IMR-90 (cell line): ENCODE measurements around the gene NDUFA3. TPM values are rescaled to one million over a fixed set of nuclear protein-coding genes. Genes with fewer than 3 reads are reported as not detected.

Experiments
- ATAC-seq: fragments of 200-7000 bp; cut with Tn5 transposase; 2 replicates; pipeline ENCODE4 v1.9.1; 2020; ENCODE audit warnings: low read depth, mild to moderate bottlenecking, moderate library complexity
- BruUV-seq: library from RNA; stranded (reverse); fragments of 400-500 nt; replicated peaks from 2 replicates; lab custom pipeline; 2021; lab: Mats Ljungman, UMichigan
- CTCF ChIA-PET: fragments of 300-600 bp; formaldehyde crosslinking; extraction: SDS; loops from one replicate; lab custom pipeline; 2021; ENCODE audit warnings: antibody characterized with exemption; lab: Yijun Ruan, JAX
- POLR2A ChIA-PET: fragments of 300-600 bp; sonication (Branson Sonifier 250); formaldehyde crosslinking; loops from one replicate; lab custom pipeline; 2022; ENCODE audit warnings: antibody characterized with exemption; ENCODE audit not compliant: unreplicated experiment; lab: Charles Lee
- DNase-seq: peaks from one replicate; pipeline ENCODE4 v3.0.0; 2013
- H2AFZ ChIP-seq: replicated peaks from 2 replicates; pipeline ENCODE3; 2013; ENCODE audit warnings: low read length, mild to moderate bottlenecking; ENCODE audit not compliant: poor library complexity
- H2AK5ac ChIP-seq: 2 replicates; pipeline ENCODE4 v1.6.1; 2013; ENCODE audit warnings: low read depth, low read length, inconsistent platforms
- H2AK9ac ChIP-seq: replicated peaks from 2 replicates; pipeline ENCODE3; 2013; ENCODE audit warnings: mild to moderate bottlenecking, low read depth, low read length, moderate library complexity; ENCODE audit not compliant: poor library complexity
- H2BK120ac ChIP-seq: 2 replicates; pipeline ENCODE4 v1.6.1; 2013; ENCODE audit warnings: low read depth, low read length, inconsistent platforms
- H2BK15ac ChIP-seq: 3 replicates; pipeline ENCODE4 v1.6.1; 2013; ENCODE audit warnings: low read depth, low read length, inconsistent platforms
- H2BK20ac ChIP-seq: 2 replicates; pipeline ENCODE4 v1.6.1; 2013; ENCODE audit warnings: low read depth, mild to moderate bottlenecking, inconsistent platforms, low read length, moderate library complexity
- H2BK5ac ChIP-seq: 2 replicates; pipeline ENCODE4 v1.6.1; 2013; ENCODE audit warnings: mild to moderate bottlenecking, low read depth, low read length, inconsistent platforms; ENCODE audit not compliant: poor library complexity, severe bottlenecking
- H3K14ac ChIP-seq: replicated peaks from 2 replicates; pipeline ENCODE4 v1.6.1; 2013; ENCODE audit warnings: low read depth, low read length, inconsistent platforms
- H3K18ac ChIP-seq: 2 replicates; pipeline ENCODE4 v1.6.1; 2013; ENCODE audit warnings: low read depth, low read length, control low read depth
- H3K23ac ChIP-seq: 2 replicates; pipeline ENCODE4 v1.6.1; 2013; ENCODE audit warnings: low read depth, low read length, inconsistent platforms
- H3K27ac ChIP-seq: 2 replicates; pipeline ENCODE4 v1.5.1; 2013; ENCODE audit warnings: mild to moderate bottlenecking, control low read depth, low read length; ENCODE audit not compliant: insufficient read depth
- H3K27me3 ChIP-seq: 2 replicates; pipeline ENCODE4 v1.6.1; 2013; ENCODE audit warnings: low read length; ENCODE audit not compliant: control insufficient read depth, insufficient read depth
- H3K36me3 ChIP-seq: 2 replicates; pipeline ENCODE4 v1.6.1; 2013; ENCODE audit warnings: low read length, mixed read lengths; ENCODE audit not compliant: control insufficient read depth, insufficient read depth
- H3K4ac ChIP-seq: 2 replicates; pipeline ENCODE4 v1.6.1; 2013; ENCODE audit warnings: low read depth, low read length, inconsistent platforms
- H3K4me1 ChIP-seq: 2 replicates; pipeline ENCODE4 v1.6.1; 2013; ENCODE audit warnings: low read length, mixed read lengths; ENCODE audit not compliant: control insufficient read depth, insufficient read depth
- H3K4me2 ChIP-seq: 2 replicates; pipeline ENCODE4 v1.6.1; 2013; ENCODE audit warnings: low read depth, mild to moderate bottlenecking, control low read depth, low read length, moderate library complexity
- H3K4me3 ChIP-seq: 2 replicates; pipeline ENCODE4 v1.5.1; 2013; ENCODE audit warnings: low read depth, mild to moderate bottlenecking, control low read depth, low read length, moderate library complexity; ENCODE audit not compliant: insufficient read depth
- H3K56ac ChIP-seq: 2 replicates; pipeline ENCODE4 v1.6.1; 2013; ENCODE audit warnings: low read length, inconsistent platforms; ENCODE audit not compliant: insufficient read depth; ENCODE audit errors: extremely low read depth
- H3K79me1 ChIP-seq, 2 experiments: 2 replicates each; pipeline ENCODE4 v1.6.1; 2013; ENCODE audit warnings: low read length in 2 of 2, inconsistent platforms in 1 of 2, low read depth in 1 of 2
- H3K9ac ChIP-seq: 2 replicates; pipeline ENCODE4 v1.6.1; 2013; ENCODE audit warnings: low read depth, low read length, control low read depth
- H3K9me1 ChIP-seq: 2 replicates; pipeline ENCODE4 v1.6.1; 2013; ENCODE audit warnings: low read length, inconsistent platforms; ENCODE audit not compliant: insufficient read depth
- H3K9me3 ChIP-seq: 2 replicates; pipeline ENCODE4 v1.6.1; 2013; ENCODE audit warnings: low read length; ENCODE audit not compliant: control insufficient read depth, insufficient read depth
- H4K20me1 ChIP-seq: 2 replicates; pipeline ENCODE4 v1.6.1; 2013; ENCODE audit warnings: low read length, inconsistent platforms; ENCODE audit not compliant: insufficient read depth
- H4K5ac ChIP-seq: 2 replicates; pipeline ENCODE4 v1.6.1; 2013; ENCODE audit warnings: mild to moderate bottlenecking, low read depth, low read length, control low read depth
- H4K8ac ChIP-seq, 2 experiments: 2 replicates each; pipeline ENCODE4 v1.6.1; 2013; ENCODE audit warnings: low read depth in 2 of 2, low read length in 2 of 2, control low read depth in 1 of 2, inconsistent platforms in 1 of 2
- H4K91ac ChIP-seq: 2 replicates; pipeline ENCODE4 v1.6.1; 2013; ENCODE audit warnings: low read depth, low read length, inconsistent platforms; ENCODE audit not compliant: insufficient read depth
- BHLHE40 ChIP-seq: fragments of 150-350 bp; IDR thresholded peaks from 2 replicates; pipeline ENCODE4 v1.6.1; 2016; ENCODE audit warnings: mild to moderate bottlenecking, low read depth, low read length
- CEBPB ChIP-seq: IDR thresholded peaks from 2 replicates; pipeline ENCODE4 v1.6.1; 2012; ENCODE audit warnings: low read depth, low read length, improper control_type of control experiment
- ELK1 ChIP-seq: fragments of 150-350 bp; IDR thresholded peaks from 2 replicates; pipeline ENCODE4 v1.6.1; 2016; ENCODE audit warnings: low read depth, mild to moderate bottlenecking, low read length, moderate library complexity, borderline replicate concordance
- MAFK ChIP-seq: IDR thresholded peaks from 2 replicates; pipeline ENCODE4 v1.6.1; 2012; ENCODE audit warnings: low read depth, low read length, improper control_type of control experiment
- NFE2L2 ChIP-seq: fragments of 150-350 bp; IDR thresholded peaks from 2 replicates; pipeline ENCODE4 v1.6.1; 2016; ENCODE audit warnings: low read depth, mild to moderate bottlenecking, low read length
- POLR2A ChIP-seq: IDR thresholded peaks from 2 replicates; pipeline ENCODE4 v1.6.1; 2012; ENCODE audit warnings: mild to moderate bottlenecking, low read depth, low read length
- RAD21 ChIP-seq: IDR thresholded peaks from 2 replicates; pipeline ENCODE4 v1.6.1; 2012; ENCODE audit warnings: low read length, improper control_type of control experiment
- RCOR1 ChIP-seq: IDR thresholded peaks from 2 replicates; pipeline ENCODE4 v1.6.1; 2012; ENCODE audit warnings: mild to moderate bottlenecking, low read length, improper control_type of control experiment; ENCODE audit not compliant: insufficient replicate concordance
- RFX5 ChIP-seq: IDR thresholded peaks from 2 replicates; pipeline ENCODE4 v1.8.0; 2012; ENCODE audit warnings: low read depth, mild to moderate bottlenecking, low read length, moderate library complexity
- SMC3 ChIP-seq: fragments of 150-350 bp; IDR thresholded peaks from 2 replicates; pipeline ENCODE4 v1.6.1; 2016; ENCODE audit warnings: low read depth, mild to moderate bottlenecking, antibody characterized with exemption, low read length, moderate library complexity
- USF2 ChIP-seq: fragments of 150-350 bp; IDR thresholded peaks from 2 replicates; pipeline ENCODE4 v1.6.1; 2017; ENCODE audit warnings: mild to moderate bottlenecking, antibody characterized with exemption, low read length, low read depth
- WGBS, 2 experiments: methylation state at CpG; one replicate each; pipeline versions ENCODE4 v1.1.5 to v1.1.7; 2013; ENCODE audit warnings: missing lambda C conversion rate in 2 of 2; ENCODE audit not compliant: insufficient read length in 1 of 2; ENCODE audit errors: extremely low coverage in 2 of 2; 5-methylcytosine and 5-hydroxymethylcytosine counted together
- dilution Hi-C: fragments of 300-500 bp; cut with HindIII; formaldehyde crosslinking; loops from one replicate; pipeline ENCODE4 v1.14.3; 2018; ENCODE audit warnings: low sequenced_read_pairs; ENCODE audit not compliant: unreplicated experiment
- in situ Hi-C: fragments of 300-500 bp; cut with MboI; formaldehyde crosslinking; loops from 3 replicates; pipeline ENCODE4 v1.14.3; 2019; ENCODE audit warnings: low sequenced_read_pairs, inconsistent platforms, mixed read lengths
- intact Hi-C: fragments of 100-400 bp; cut with micrococcal nuclease; formaldehyde crosslinking; loops from 2 replicates; pipeline ENCODE4 v1.10.0; 2022
- polyA plus RNA-seq, 3 experiments: library from polyadenylated mRNA; depleted of rRNA; stranded (reverse); fragments of >200 nt; gene quantifications; 2 replicates each; pipeline ENCODE4 v1.2.3, GENCODE V29; 2012; ENCODE audit warnings: low replicate concordance in 1 of 3
- total RNA-seq: library from RNA; depleted of rRNA; stranded (reverse); fragments of >200 nt; gene quantifications from 2 replicates; pipeline ENCODE4 v1.2.3, GENCODE V29; 2012
- TF ChIP-seq, protein P1 (sequence below): conservative IDR thresholded peaks from 2 replicates; pipeline ENCODE4 v1.5.1; 2012; ENCODE audit warnings: mild to moderate bottlenecking, low read depth, low read length, improper control_type of control experiment

NDUFA3 gene
- total and polyA plus RNA-seq, 2 of the 4 experiments (the other 2 are of a cell fraction): 7.9 to 85.0 TPM

GRCh38 chr19:54109651-54110050 lies 7.0 kb downstream of the NDUFA3 start:
- TF ChIP-seq BHLHE40 (no peak), MAFK (no peak), POLR2A (no peak), RFX5 (no peak), ELK1 (no peak), RCOR1 (no peak), SMC3 (no peak), RAD21 (no peak), USF2 (no peak), NFE2L2 (no peak), CEBPB (no peak)
- TF ChIP-seq, protein P1, sequence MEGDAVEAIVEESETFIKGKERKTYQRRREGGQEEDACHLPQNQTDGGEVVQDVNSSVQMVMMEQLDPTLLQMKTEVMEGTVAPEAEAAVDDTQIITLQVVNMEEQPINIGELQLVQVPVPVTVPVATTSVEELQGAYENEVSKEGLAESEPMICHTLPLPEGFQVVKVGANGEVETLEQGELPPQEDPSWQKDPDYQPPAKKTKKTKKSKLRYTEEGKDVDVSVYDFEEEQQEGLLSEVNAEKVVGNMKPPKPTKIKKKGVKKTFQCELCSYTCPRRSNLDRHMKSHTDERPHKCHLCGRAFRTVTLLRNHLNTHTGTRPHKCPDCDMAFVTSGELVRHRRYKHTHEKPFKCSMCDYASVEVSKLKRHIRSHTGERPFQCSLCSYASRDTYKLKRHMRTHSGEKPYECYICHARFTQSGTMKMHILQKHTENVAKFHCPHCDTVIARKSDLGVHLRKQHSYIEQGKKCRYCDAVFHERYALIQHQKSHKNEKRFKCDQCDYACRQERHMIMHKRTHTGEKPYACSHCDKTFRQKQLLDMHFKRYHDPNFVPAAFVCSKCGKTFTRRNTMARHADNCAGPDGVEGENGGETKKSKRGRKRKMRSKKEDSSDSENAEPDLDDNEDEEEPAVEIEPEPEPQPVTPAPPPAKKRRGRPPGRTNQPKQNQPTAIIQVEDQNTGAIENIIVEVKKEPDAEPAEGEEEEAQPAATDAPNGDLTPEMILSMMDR: no peak
- no peak overlapping the region for H2AFZ ChIP-seq
- H3K4me1 ChIP-seq: peaks cover 6% of the 10 kb centered on the region
- in situ Hi-C loops: loop anchor here (25.0 kb wide), 1 partner anchor 353 kb away; the partner anchor contains the start of genes CDC42EP5 and LENG9
- no peak overlapping the region for H3K56ac ChIP-seq
- H3K9ac ChIP-seq: no peak overlapping the region
- H3K4me3 ChIP-seq: no peak overlapping the region
- DNase-seq (no peak), ATAC-seq (no peak)
- H3K27ac ChIP-seq: no peak overlapping the region
- H2BK20ac ChIP-seq: no peak overlapping the region
- H4K20me1 ChIP-seq: peaks cover 4% of the 10 kb centered on the region; the same call in 1 of the 2 replicates
- H3K9me1 ChIP-seq: no peaks in the 10 kb centered on the region
- H2AK5ac ChIP-seq: no peak overlapping the region
- H3K27me3 ChIP-seq: no peaks in the 10 kb centered on the region
- H2BK5ac ChIP-seq: no peak overlapping the region
- no peak overlapping the region for H4K8ac ChIP-seq
- WGBS, 2 experiments: 75% methylated on average over 1 of the region's 6 CpGs; no CpG with 5 or more reads in 1 of the 2 experiments
- H2AK9ac ChIP-seq: no peak overlapping the region
- no peak overlapping the region for H3K4ac ChIP-seq
- no peak overlapping the region for H2BK120ac ChIP-seq
- CTCF ChIA-PET: no interaction called here
- no peak overlapping the region for H3K23ac ChIP-seq
- no peak overlapping the region for H3K4me2 ChIP-seq
- POLR2A ChIA-PET: interaction anchor here (0.9 kb wide), 1 partner anchor 27 kb away, joined by 3 read pairs; no protein-coding TSS in a partner anchor
- intact Hi-C loops: loop anchor here (10.0 kb wide), 1 partner anchor 245 kb away; the partner anchor contains the start of gene MYADM
- no peak overlapping the region for H2BK15ac ChIP-seq
- H3K9me3 ChIP-seq: no peaks in the 10 kb centered on the region
- H3K79me1 ChIP-seq: peaks cover 10 to 41% of the 10 kb centered on the region in 2 experiments; a peak in 3 of 4 replicates
- no peak overlapping the region for H3K18ac ChIP-seq
- H4K5ac ChIP-seq: no peak overlapping the region
- peaks cover 51% of the 10 kb centered on the region for H3K36me3 ChIP-seq
- H3K14ac ChIP-seq: no peak overlapping the region
- BruUV-seq: no TSS peak
- dilution Hi-C loops: no loop called here
- H4K91ac ChIP-seq: no peak overlapping the region
